Measurements from ENCODE around the gene CNST. TPM values are rescaled to one million over a fixed set of nuclear protein-coding genes. Genes with fewer than 3 reads are reported as not detected.

CNST gene
- total RNA-seq, 1 experiment from 2014 or later, result 19.8 TPM

DNA sequence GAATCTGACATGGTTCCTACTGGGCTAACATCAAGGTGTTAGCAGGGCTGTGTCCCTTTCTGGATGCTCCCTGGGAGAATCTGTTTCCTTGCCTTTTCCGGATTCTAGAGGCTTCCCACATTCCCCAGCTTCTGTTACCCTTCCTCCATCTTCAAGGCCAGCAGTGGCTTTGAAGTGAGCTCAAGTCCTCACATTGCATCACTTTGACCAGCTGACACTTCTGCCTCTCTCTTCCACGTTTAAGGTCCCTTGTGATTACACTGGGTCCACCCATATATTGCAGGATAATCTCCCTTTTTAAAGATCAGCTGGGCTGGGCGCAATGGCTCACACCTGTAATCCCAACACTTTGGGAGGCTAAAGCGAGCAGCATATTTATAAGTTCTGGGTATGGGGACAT lies 33.1 kb downstream of the CNST start:
- H3K9ac ChIP-seq (ENCODE audit: extremely low read depth, insufficient read length, low read length), result no peak overlapping the region
- Mint-ChIP-seq H3K4me3 (no peak overlapping the region), H3K4me1 (no peaks in the 10 kb centered on the region), H3K27ac (no peak overlapping the region), H3K9me3 (no peaks in the 10 kb centered on the region), H3K27me3 (ENCODE audit: low read depth) (no peaks in the 10 kb centered on the region), H3K36me3 (ENCODE audit: insufficient read depth in 1 of 3, low read depth in 3 of 3) (peaks cover 0 to 8% (median 3%) of the 10 kb centered on the region in 3 experiments; a peak in 3 of 7 replicates)
- TF ChIP-seq, protein P1, sequence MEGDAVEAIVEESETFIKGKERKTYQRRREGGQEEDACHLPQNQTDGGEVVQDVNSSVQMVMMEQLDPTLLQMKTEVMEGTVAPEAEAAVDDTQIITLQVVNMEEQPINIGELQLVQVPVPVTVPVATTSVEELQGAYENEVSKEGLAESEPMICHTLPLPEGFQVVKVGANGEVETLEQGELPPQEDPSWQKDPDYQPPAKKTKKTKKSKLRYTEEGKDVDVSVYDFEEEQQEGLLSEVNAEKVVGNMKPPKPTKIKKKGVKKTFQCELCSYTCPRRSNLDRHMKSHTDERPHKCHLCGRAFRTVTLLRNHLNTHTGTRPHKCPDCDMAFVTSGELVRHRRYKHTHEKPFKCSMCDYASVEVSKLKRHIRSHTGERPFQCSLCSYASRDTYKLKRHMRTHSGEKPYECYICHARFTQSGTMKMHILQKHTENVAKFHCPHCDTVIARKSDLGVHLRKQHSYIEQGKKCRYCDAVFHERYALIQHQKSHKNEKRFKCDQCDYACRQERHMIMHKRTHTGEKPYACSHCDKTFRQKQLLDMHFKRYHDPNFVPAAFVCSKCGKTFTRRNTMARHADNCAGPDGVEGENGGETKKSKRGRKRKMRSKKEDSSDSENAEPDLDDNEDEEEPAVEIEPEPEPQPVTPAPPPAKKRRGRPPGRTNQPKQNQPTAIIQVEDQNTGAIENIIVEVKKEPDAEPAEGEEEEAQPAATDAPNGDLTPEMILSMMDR (conservative IDR thresholded peaks at IDR 0.05), result no peak
- no peak overlapping the region for H2AFZ ChIP-seq (ENCODE audit: low read length)
- H3K18ac ChIP-seq (ENCODE audit: insufficient read length, low read depth, low read length), result no peak overlapping the region
- H4K5ac ChIP-seq (ENCODE audit: insufficient read length, low read depth, low read length), result no peak overlapping the region
- no peak overlapping the region for H2BK12ac ChIP-seq (ENCODE audit: insufficient read length, low read depth, low read length)
- no peaks in the 10 kb centered on the region for H3K9me3 ChIP-seq (ENCODE audit: control insufficient read depth, low read depth, low read length)
- no peak overlapping the region for H4K91ac ChIP-seq (ENCODE audit: insufficient read length, low read depth, low read length)
- H4K8ac ChIP-seq (replicated peaks; ENCODE audit: insufficient read length, low read depth, low read length), result no peak overlapping the region
- H3K23me2 ChIP-seq (ENCODE audit: insufficient read length, low read depth, low read length, poor library complexity, severe bottlenecking), result no peaks in the 10 kb centered on the region
- H3K27ac ChIP-seq (ENCODE audit: insufficient read length, low read depth, low read length), result no peak overlapping the region
- no peak overlapping the region for H2BK15ac ChIP-seq (ENCODE audit: low read depth, low read length)
- H2AK5ac ChIP-seq (ENCODE audit: insufficient read length, low read length), result no peak overlapping the region
- H3K4me1 ChIP-seq (ENCODE audit: insufficient read depth, low read length), result no peaks in the 10 kb centered on the region
- no peaks in the 10 kb centered on the region for H3K79me2 ChIP-seq (ENCODE audit: insufficient read depth, low read length)
- H3K4me2 ChIP-seq (ENCODE audit: insufficient read depth, insufficient read length, low read length), result no peak overlapping the region
- DNase-seq, result no peak
- no peak overlapping the region for H2BK20ac ChIP-seq (ENCODE audit: low read depth, low read length, poor library complexity, severe bottlenecking)
- H3K4ac ChIP-seq (ENCODE audit: low read depth, low read length), result no peak overlapping the region
- H3K56ac ChIP-seq (ENCODE audit: insufficient read length, low read depth, low read length), result no peak overlapping the region
- H3K14ac ChIP-seq (ENCODE audit: insufficient read depth, low read length), result no peak overlapping the region
- no peaks in the 10 kb centered on the region for H3K79me1 ChIP-seq (ENCODE audit: insufficient read depth, low read depth, low read length, poor library complexity, severe bottlenecking)
- H3K23ac ChIP-seq (ENCODE audit: insufficient read length, low read depth, low read length), result no peak overlapping the region
- H4K20me1 ChIP-seq (ENCODE audit: control insufficient read depth, insufficient read depth, insufficient read length), result no peaks in the 10 kb centered on the region
- no peak overlapping the region for H3T11ph ChIP-seq (ENCODE audit: low read length)
- no CpG with 5 or more reads among the region's 4 CpGs for WGBS (ENCODE audit: extremely low coverage, insufficient read length, low lambda C conversion rate)
- H2BK120ac ChIP-seq (ENCODE audit: low read depth, low read length, poor library complexity, severe bottlenecking), result no peak overlapping the region
- H2BK5ac ChIP-seq (ENCODE audit: insufficient read length, low read length), result no peak overlapping the region
- H3K27me3 ChIP-seq (ENCODE audit: insufficient read depth, low read length), result no peaks in the 10 kb centered on the region
